OCI-LY1 (cell line): ENCODE results near the gene KRT77.

ENCODE experiments used
- H2AFZ ChIP-seq: fragments of 200-600 bp; sonication (generic), shearing (Covaris generic); 2 replicates; pipeline ENCODE4 v1.6.0; 2014; ENCODE audit warnings: antibody characterized with exemption, mild to moderate bottlenecking, low read length
- H3F3A ChIP-seq: fragments of 200-600 bp; sonication (generic), shearing (Covaris generic); 2 replicates; pipeline ENCODE4 v1.6.0; 2014; ENCODE audit warnings: mild to moderate bottlenecking, antibody characterized with exemption, low read length, moderate library complexity; ENCODE audit not compliant: insufficient read depth
- H3K27ac ChIP-seq: fragments of 200-600 bp; sonication (generic); 2 replicates; pipeline ENCODE4 v1.5.1; 2014; ENCODE audit warnings: low read length, mixed run types, mild to moderate bottlenecking, low read depth; ENCODE audit not compliant: poor library complexity, severe bottlenecking
- H3K27me3 ChIP-seq: fragments of 200-600 bp; sonication (generic); 2 replicates; pipeline ENCODE4 v1.6.0; 2014; ENCODE audit warnings: antibody characterized with exemption, mild to moderate bottlenecking, low read length, moderate library complexity; ENCODE audit not compliant: insufficient read depth
- H3K36me3 ChIP-seq: fragments of 200-600 bp; sonication (generic); 2 replicates; pipeline ENCODE4 v1.6.1; 2014; ENCODE audit warnings: mild to moderate bottlenecking, antibody characterized with exemption, low read length, moderate library complexity, mixed read lengths; ENCODE audit not compliant: insufficient read depth
- H3K4me1 ChIP-seq: fragments of 200-600 bp; sonication (generic); 2 replicates; pipeline ENCODE4 v1.5.1; 2014; ENCODE audit warnings: mild to moderate bottlenecking, low read length, moderate library complexity; ENCODE audit not compliant: insufficient read depth, severe bottlenecking
- H3K4me2 ChIP-seq: fragments of 200-600 bp; sonication (generic), shearing (Covaris generic); 2 replicates; pipeline ENCODE4 v1.6.1; 2014; ENCODE audit warnings: low read length
- H3K4me3 ChIP-seq: fragments of 200-600 bp; sonication (generic); 2 replicates; pipeline ENCODE4 v1.5.1; 2014; ENCODE audit warnings: low read length, low read depth, mild to moderate bottlenecking, mixed read lengths; ENCODE audit not compliant: poor library complexity, severe bottlenecking
- H3K79me2 ChIP-seq: fragments of 200-600 bp; shearing (Covaris generic); 2 replicates; pipeline ENCODE4 v1.6.1; 2016; ENCODE audit warnings: mixed run types, low read length, mixed read lengths; ENCODE audit not compliant: insufficient read depth
- H3K9ac ChIP-seq: fragments of 200-600 bp; sonication (generic), shearing (Covaris generic); 2 replicates; pipeline ENCODE4 v1.6.1; 2014; ENCODE audit warnings: mild to moderate bottlenecking, low read length, mixed read lengths
- H3K9me2 ChIP-seq: fragments of 200-600 bp; sonication (generic), shearing (Covaris generic); 2 replicates; pipeline ENCODE4 v1.6.1; 2014; ENCODE audit warnings: low read depth, mild to moderate bottlenecking, low read length, mixed read lengths
- H3K9me3 ChIP-seq: fragments of 200-600 bp; shearing (Covaris generic); 2 replicates; pipeline ENCODE4 v1.6.1; 2014; ENCODE audit warnings: low read length, mixed read lengths
- H4K20me1 ChIP-seq: fragments of 200-600 bp; sonication (generic), shearing (Covaris generic); 2 replicates; pipeline ENCODE4 v1.6.0; 2016; ENCODE audit warnings: mild to moderate bottlenecking, low read length; ENCODE audit not compliant: insufficient read depth
- EZH2 ChIP-seq: fragments of 200-600 bp; sonication (generic), shearing (Covaris generic); IDR thresholded peaks from 2 replicates; pipeline ENCODE4 v1.8.0; 2017; ENCODE audit warnings: borderline replicate concordance, mixed run types, mild to moderate bottlenecking, antibody characterized with exemption, low read length, moderate library complexity, mixed read lengths
- TF ChIP-seq, protein P1 (sequence below): fragments of 200-600 bp; sonication (generic), shearing (Covaris generic); IDR thresholded peaks from 2 replicates; pipeline ENCODE4 v1.5.1; 2017; ENCODE audit warnings: mild to moderate bottlenecking, antibody characterized with exemption, low read length, moderate library complexity, mixed read lengths

Gene KRT77

DNA sequence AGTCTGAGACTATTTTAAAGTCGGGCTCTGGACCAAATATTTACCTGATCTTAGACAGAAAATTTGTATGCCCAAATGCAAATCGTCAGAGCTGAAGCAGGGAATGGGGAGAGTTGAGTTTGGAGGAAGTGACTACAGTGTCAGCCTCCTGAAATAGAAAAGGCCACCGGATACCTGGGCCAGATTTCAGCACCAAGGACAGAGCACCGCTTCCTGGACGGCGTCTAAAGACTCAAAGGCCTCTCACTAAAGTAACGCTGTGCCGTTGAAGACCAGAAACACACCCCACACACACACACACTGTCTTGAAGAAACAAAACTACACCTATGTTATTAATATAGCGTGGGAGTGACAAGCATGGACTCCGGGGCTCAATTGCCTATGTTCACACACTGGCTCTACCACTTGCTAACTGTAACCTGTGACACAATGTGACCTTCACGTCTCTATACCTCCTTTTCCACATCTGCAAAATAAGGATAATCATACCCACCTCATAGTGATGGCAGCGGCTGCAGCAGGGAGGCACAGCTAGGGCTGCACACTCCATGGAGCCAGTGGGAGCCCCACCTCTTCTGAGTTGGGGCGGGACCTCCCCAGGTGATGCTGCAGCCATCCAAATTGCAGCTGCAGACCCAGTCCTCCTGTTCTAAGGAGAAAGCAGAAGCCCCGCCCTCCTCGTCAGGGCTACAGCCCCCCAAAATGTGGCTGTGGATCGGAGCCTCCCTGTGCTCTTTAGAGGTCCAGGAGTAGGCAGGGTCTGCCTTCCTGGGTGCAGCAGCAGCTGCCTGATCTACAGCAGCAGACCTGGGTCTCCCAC, 38.3 kb upstream of the KRT77 start:
- Histone ChIP-seq H3K79me2 (no peaks in the 10 kb centered on the region), H3F3A (no peaks in the 10 kb centered on the region), H3K36me3 (no peaks in the 10 kb centered on the region), H3K4me1 (no peaks in the 10 kb centered on the region), H3K9ac (no peak overlapping the region), H3K9me3 (no peaks in the 10 kb centered on the region), H3K4me3 (no peak overlapping the region), H3K27ac (no peak overlapping the region), H3K4me2 (no peak overlapping the region), H2AFZ (no peak overlapping the region), H3K27me3 (no peaks in the 10 kb centered on the region), H4K20me1 (no peaks in the 10 kb centered on the region), H3K9me2 (no peaks in the 10 kb centered on the region)
- TF ChIP-seq, protein P1, sequence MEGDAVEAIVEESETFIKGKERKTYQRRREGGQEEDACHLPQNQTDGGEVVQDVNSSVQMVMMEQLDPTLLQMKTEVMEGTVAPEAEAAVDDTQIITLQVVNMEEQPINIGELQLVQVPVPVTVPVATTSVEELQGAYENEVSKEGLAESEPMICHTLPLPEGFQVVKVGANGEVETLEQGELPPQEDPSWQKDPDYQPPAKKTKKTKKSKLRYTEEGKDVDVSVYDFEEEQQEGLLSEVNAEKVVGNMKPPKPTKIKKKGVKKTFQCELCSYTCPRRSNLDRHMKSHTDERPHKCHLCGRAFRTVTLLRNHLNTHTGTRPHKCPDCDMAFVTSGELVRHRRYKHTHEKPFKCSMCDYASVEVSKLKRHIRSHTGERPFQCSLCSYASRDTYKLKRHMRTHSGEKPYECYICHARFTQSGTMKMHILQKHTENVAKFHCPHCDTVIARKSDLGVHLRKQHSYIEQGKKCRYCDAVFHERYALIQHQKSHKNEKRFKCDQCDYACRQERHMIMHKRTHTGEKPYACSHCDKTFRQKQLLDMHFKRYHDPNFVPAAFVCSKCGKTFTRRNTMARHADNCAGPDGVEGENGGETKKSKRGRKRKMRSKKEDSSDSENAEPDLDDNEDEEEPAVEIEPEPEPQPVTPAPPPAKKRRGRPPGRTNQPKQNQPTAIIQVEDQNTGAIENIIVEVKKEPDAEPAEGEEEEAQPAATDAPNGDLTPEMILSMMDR: no peak
- no peak for TF ChIP-seq EZH2

GRCh38 chr12:52740584-52740983, 37.3 kb upstream of the KRT77 start:
- Histone ChIP-seq H3K9me3 (no peaks in the 10 kb centered on the region), H3K4me1 (no peaks in the 10 kb centered on the region), H3K27me3 (no peaks in the 10 kb centered on the region), H3K4me3 (no peak overlapping the region), H3K9ac (no peak overlapping the region), H4K20me1 (no peaks in the 10 kb centered on the region), H3K4me2 (no peak overlapping the region), H3K36me3 (no peaks in the 10 kb centered on the region), H3K27ac (no peak overlapping the region), H3K79me2 (no peaks in the 10 kb centered on the region), H3F3A (no peaks in the 10 kb centered on the region), H2AFZ (no peak overlapping the region), H3K9me2 (no peaks in the 10 kb centered on the region)
- TF ChIP-seq, protein P1: no peak
- TF ChIP-seq EZH2: no peak

- no peaks in the 10 kb centered on the region for H3K4me1 ChIP-seq
- no peak overlapping the region for H3K4me2 ChIP-seq
- no peak overlapping the region for H2AFZ ChIP-seq
- H3K9me3 ChIP-seq: no peaks in the 10 kb centered on the region
- no peaks in the 10 kb centered on the region for H4K20me1 ChIP-seq
- H3K27ac ChIP-seq: no peak overlapping the region
- no peak overlapping the region for H3K9ac ChIP-seq
- no peaks in the 10 kb centered on the region for H3K9me2 ChIP-seq
- no peaks in the 10 kb centered on the region for H3K79me2 ChIP-seq
- TF ChIP-seq, protein P1: no peak
- no peak for TF ChIP-seq EZH2
- no peaks in the 10 kb centered on the region for H3K27me3 ChIP-seq
- H3K4me3 ChIP-seq: no peak overlapping the region
- H3F3A ChIP-seq: no peaks in the 10 kb centered on the region
- H3K36me3 ChIP-seq: no peaks in the 10 kb centered on the region
Observed at GRCh38 chr12:52739963-52740362, 36.6 kb upstream of the KRT77 start.
